ENCODE results near the gene PTPRN2. TPM values are rescaled to one million over a fixed set of nuclear protein-coding genes. Genes with fewer than 3 reads are reported as not detected.
A peak's percentile ranks its signal among the peaks of the same experiment; 100 is the strongest.

Gene PTPRN2
- total RNA-seq, 1 experiment from 2014 or later, result 2.9 TPM

DNA sequence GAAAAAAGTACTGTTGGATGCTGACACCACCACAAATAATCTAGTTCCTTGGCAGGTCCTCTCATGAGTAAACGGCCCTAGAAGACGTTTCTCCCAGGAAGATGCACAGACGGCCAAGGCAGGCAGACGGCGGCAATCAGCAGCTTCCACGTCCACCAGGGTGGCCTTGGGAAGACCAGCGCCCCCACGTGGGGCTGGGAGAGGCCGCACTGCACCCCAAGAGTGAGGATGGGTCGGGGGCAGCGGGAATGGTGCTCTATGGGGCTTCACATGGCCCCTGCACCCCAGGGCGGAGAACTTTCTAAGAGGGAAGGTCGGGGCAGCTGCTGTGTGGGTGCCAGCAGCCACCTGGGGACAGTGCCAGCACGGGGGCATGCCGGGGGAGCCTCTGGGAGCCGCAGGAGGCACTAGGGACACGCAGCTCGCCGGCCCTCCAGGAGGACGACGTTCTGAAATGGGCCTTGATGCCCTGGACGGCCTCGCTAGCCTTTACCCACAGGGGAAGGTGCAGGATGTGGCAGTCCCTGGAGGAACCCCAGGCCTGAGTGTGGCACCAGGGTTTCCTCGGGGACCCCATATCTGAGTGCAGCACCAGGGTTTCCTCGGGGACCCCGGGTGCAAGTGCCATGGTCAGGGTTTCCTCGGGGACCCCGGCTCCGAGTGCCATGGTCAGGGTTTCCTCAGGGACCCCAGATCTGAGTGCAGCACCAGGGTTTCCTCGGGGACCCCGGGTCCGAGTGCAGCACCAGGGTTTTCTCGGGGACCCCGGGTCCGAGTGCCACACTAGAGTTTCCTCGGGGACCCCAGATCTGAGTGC lies 710.9 kb downstream of the PTPRN2 start:
- DNase-seq (ENCODE audit: extremely low read depth, low read depth), result no peak

DNA sequence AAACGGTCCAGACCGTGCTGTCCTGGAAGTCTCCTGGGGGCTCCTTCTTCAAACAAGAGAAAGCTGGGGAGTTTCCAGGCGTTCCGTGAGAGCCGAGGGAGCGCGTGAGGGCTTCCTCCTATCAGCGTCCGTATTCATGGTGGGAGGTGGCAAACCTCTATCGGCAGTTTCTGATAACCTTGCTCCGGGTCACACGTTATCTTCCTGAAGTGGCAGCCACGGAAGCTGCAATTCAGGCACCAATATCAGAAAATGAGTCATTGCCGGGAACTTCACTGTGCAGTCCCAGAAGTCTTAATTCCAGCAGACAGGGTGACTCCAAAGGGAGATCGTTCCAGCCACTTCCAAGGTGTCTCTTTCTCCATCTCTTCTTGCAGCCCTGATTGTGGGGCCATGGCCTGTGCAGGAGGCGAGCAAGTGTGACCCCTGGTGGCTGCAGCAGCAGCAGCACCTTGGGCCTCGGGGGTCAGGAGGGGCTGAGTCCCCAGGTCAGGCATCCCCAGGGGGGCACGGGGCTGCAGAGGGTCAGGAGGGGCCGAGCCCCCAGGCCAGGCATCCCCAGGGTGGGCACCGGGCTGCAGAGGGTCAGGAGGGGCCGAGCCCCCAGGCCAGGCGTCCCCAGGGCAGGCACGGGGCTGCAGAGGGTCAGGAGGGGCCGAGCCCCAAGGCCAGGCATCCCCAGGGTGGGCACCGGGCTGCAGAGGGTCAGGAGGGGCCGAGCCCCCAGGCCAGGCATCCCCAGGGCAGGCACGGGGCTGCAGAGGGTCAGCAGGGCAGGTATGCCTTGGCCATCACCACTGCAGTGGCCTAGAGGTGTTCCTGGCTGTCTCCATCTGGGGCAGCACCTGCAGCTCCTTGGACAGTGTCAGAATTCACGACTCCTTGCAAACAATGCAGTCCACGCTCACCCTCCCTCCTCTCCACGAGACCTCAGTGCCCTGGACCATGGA lies 712.1 kb downstream of the PTPRN2 start:
- peak; percentile 16 for DNase-seq (ENCODE audit: extremely low read depth, low read depth)

DNA sequence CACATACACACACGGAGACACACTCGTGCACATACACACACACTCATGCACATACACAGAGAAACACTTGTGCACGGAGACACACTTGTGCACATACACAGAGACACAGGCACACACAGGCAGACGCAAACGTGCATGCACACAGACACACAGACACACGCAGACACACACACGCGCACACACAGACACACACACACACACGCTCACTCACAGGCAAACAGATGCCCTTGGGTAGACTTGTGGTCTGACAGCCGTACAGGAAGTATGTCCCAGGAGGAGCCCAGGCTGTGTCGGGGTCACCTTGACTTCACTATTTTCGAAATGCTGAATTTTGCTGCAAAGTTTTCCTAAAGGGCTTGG lies 712.8 kb downstream of the PTPRN2 start:
- no peak for DNase-seq (ENCODE audit: extremely low read depth, low read depth)

DNA sequence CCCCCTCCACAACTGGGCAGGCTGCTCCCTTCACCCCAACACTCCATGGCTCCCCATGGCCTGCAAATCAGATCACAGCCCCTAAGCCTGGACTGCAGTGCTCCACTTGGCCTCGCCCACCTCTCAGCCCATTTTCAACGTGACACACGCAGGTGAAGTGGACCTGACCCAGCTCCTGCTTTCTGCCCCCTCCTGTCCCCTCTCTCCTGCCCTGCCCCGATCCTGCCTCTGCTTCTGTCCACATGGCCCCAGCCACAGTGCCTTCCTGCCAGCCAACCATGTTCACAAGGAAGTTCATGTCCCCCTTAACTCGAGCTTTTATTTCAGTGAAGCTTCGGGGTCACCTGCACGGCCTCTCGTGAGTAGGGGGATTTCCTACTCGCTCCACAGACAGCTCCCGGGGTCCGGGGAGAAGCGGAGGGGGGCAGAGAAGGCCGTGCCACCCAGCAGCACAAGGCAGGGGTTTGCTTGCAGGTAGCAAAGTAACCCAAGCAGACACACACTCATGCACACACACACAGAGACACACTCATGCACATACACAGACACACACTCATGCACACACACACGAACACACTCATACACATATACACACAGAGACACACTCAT lies 713.3 kb downstream of the PTPRN2 start:
- no peak for DNase-seq (ENCODE audit: extremely low read depth, low read depth)

DNA sequence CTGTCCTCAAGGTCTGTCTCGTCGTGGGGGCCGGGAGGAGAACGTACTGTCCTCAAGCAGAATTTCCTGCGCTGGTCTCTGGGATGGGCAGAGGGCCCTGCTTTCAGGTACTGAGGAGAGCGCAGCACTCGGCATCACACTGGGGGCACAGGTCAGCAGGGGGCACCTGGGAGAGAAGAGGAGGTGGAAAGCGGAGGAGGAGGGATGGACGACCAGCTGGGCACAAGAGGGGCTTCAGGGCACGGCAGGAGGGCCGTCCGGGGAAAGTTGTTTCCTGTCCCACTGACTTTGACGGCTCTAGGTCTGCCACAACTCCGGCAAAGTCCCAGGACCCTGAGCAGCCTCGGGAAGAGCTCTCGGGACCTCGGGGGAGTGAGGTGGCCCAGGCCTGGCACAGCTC lies 714.0 kb downstream of the PTPRN2 start:
- no peak for DNase-seq (ENCODE audit: extremely low read depth, low read depth)

DNA sequence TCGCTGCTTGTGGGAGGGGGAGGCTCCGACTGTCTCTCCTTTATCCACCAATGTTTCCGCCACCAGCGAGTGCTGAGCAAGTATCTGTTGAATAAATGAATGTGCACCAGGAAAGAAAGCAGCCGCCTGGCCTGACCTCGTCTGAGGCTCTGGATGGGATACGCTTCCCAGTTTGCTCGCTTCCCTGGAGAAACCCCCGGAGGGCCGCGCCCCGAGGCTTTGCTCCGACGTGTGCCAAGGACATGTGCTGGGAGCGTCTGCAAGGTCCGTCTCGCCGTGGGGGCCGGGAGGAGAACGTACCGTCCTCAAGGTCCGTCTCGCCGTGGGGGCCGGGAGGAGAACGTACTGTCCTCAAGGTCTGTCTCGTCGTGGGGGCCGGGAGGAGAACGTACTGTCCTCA lies 714.4 kb downstream of the PTPRN2 start:
- no peak for DNase-seq (ENCODE audit: extremely low read depth, low read depth)

DNA sequence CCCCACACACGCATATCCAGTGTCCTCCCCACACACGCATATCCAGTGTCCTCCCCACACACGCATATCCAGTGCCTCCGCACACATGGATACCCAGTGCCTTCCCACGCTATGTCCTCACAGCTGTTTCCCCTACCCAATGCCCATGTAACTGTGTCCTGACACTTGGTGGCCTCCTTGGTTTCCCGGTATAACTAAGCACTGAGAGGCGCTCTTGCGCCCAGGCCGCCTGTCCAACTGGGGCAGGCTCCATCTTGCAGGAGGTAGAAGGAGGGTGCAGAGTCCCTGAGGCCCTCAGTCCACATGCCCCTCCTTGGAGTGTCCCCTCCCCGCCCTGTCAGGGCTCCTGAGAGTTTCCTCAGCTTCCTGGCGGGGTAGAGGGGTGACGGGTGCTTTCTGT lies 715.2 kb downstream of the PTPRN2 start:
- no peak for DNase-seq (ENCODE audit: extremely low read depth, low read depth)

DNA sequence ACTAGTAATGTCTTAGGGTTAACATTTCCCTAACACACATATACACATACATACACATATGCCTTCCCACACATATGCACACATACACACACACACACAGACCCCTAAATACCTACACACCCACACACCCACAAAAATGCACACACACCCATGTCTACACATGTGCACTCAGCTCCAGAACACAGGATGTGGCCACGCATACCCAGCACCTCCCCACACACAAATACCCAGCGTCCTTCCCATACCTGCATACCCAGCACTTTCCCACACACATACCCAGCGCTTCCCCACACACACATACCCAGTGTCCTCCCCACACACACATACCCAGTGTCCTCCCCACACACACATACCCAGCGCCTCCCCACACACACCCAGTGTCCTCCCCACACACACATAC lies 715.9 kb downstream of the PTPRN2 start:
- DNase-seq (ENCODE audit: extremely low read depth, low read depth), result no peak

DNA sequence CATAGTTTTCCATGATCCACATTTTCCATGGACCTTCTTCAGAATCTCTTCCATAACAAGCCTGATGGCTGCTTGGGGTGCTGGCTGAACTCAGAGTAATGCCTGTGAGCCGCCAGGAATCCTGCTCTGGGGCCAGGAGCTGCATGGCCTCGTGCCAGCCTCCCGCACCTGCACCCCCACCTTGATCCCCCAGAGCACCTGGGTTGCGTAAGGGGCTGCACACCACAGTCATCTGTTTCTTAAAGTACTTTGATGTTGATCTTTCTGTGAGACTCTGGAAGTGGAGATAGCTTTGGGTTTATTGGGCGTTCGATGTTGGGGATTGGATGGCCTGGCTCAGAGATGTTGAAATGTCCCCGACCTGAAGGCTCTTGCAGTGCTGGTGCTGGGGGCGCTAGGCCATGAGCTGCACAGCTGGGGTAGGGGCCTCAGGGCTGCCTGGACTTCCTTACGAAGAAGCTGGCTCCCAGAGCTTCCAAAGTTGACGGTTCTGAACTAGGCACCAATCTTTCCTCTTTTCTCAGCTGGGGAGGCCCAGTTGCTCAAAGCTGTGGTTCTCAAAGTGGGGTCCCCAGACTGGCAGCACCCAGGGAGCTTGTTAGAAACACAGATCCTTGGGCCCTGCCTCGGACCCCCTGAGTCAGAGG lies 716.9 kb downstream of the PTPRN2 start:
- DNase-seq (ENCODE audit: extremely low read depth, low read depth), result no peak

DNA sequence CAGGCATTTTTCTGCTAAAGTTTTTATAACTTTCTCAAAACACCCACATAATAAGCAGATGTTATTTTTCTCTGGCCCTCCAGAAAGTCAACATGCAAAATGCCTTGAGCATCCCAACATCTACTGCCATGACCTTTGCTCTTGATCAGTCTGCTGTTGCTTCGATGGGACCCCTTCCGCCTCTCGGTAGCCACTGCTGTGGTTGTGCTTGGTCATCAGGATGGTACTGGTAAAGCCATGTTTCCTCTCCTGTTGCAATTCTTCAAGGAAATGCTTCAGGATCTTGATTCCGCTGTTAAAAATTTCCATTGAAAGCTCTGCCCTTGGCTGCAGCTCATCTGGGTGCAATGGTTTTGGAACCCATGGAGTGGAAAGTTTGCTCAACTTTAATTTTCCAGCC lies 717.8 kb downstream of the PTPRN2 start:
- no peak for DNase-seq (ENCODE audit: extremely low read depth, low read depth)

DNA sequence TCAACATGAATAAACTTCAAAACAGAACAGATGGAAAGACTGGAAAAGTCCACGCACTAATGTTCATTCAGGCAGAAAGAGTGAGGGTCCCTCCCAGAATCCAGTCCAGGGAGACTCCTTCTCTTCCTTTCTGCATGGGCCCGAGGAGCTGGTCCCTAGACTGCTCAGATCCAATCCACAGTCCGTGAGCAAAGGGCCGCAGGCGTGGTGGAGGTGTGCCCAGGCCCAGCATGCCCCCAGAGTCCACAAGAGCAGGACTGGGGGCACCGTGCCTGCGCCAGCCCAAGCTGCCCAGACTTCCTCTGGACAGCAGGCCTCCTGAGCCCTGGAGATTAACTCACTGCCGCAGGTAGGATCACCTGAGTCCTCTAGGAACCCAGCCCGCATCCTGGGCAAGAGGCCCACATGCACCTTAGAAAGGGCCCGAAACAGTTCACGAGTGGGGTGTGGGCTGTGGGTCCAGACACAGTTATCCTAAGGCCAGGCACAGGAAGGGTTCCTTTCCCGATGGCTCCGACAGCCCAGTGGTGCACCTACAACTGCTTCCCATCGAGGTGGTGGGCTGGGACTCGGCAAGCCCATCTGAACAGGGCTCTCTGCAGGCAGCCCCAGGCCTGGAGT lies 719.8 kb downstream of the PTPRN2 start:
- DNase-seq (ENCODE audit: extremely low read depth, low read depth), result no peak

DNA sequence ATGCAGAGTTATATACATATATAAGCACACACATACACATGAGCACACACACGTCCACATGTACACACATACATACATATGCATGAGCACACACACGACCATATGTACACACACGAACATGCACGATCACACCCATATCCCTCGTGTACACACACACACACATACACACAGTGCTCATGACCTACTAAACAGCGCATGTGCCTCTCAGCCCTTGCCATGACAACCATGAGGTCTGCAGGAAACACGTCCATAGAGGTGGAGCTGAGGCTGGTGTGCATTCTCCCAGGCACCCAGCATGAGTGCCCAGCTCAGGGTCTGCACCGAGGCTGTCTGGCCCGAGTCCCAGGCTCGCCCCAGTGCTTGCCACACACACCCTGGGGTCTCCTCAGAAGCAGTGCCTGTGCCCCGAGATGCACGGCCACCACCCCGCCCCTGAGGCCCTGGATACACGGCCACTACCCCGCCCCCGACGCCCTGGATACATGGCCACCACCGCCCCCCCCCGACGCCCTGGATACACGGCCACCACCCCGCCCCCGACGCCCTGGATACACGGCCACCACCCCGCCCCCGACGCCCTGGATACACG lies 721.2 kb downstream of the PTPRN2 start:
- no peak for DNase-seq (ENCODE audit: extremely low read depth, low read depth)

DNA sequence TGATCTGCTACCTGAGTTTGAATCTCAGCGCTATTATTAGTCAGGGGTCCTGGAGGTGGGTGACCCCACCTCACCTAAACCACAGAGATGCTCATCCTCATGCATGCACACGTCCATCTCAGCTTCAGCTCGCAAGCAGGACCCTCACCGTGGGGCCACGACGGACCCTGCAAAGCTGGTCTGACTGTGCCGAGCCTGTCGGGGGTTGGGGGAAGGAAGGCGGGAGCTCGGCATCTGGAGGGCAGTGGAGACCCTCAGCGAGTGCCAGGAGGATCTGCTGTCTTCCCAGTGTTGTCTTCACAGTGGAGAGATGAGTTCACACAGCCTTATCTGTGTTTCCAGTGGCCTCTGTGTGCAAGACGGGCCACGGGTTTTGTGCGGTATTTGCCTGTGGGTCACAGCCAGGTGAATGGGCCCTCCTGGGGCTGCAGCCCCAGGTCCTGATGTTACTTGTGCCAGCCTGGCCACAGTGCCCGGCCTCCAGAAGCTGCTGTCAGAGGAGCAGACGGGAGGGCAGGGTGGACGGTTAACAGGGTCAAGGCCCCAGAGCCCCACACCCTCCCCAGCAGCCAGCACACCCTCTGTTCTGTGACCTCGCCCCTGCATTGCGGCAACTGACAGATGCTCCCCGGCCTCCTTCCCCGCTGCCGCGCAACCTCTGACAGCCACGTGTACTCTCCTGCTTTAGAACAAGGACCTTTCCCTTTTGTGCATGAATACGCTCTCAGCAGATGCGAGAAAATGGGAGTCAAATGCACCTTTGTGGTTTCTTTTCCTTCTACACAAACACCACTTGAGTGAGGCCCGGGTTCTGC lies 722.1 kb downstream of the PTPRN2 start:
- DNase-seq (ENCODE audit: extremely low read depth, low read depth), result no peak

DNA sequence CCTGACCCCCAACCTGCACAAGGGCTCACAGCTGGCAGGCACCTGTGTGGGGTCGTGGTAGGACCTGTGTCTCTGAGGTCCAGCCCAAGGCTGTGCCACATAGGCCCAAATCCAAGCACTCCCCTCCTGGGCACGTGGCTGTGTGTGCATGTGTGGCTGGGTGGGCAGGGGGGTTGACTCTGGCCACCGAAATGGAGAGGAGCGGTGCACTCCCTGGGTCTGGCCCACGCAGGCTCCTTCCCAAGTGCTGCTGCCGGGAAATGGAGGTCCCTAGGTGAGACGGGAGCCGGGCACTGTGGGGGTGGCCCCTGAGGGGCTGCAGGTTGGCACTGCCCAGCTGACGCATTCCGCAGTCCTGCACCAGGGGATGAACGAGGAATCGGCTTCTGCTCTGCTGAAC lies 722.7 kb downstream of the PTPRN2 start:
- no peak for DNase-seq (ENCODE audit: extremely low read depth, low read depth)

DNA sequence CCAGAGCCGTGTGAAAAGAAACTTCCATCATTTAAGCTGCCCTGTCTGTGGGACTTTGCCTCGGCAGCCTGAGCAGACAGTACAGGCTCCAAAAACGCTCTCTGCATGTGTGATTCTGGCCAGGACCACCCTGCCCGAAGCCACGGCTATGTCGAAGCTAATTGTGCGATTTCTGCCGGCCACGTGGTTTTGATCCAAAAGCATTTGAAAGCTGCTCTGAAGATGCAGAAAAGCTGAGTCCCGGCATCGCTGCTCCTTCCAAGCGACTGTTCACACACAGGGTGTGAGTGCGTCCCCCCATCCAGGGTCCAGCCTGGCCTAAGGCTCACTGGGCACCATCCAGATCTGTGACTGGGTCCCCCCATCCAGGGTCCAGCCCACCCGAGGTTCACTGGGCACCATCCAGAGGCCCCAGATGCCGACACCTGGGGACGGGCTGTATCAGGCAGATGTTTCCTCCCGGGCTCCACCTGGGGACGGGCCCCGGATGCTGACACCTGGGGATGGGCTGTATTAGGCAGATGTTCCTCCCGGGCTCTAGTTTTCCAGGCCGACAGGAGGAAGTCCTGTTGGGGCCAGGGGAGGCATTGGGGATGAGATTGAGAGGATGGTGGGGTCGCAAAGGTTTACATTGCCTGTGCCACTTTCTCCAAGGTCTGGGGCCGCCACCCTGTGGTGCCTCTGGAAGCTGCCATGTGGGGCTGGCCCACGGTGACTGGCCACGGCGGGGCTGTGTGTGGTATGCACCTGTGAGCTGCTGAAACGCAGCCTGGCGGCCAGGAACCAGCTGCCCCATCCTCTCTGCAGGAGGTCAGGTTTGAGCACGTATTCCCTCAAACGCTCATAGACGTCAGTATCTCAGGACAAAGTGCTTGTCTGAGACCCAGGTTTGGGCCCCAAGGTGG lies 723.5 kb downstream of the PTPRN2 start:
- no peak for DNase-seq (ENCODE audit: extremely low read depth, low read depth)

DNA sequence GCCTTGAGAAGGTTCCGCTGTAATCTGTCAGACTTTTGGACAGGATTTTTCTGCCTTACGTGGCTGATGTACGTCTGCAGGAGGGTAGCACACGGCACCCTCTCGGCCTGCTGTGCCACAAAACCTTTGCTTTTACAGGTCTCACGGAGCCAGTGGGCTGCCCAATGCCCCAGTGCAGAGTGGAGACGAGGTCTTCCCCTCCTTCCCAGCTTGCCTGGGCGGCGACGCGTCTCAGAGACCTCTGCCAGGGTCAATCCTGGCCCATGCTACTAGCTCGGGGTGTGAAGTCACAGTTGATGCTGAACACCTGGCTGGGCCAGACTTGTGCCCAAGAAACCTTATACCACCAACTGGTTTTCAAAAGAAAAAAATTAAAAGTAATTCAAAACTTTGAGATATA lies 724.4 kb downstream of the PTPRN2 start:
- DNase-seq (ENCODE audit: extremely low read depth, low read depth), result no peak

DNA sequence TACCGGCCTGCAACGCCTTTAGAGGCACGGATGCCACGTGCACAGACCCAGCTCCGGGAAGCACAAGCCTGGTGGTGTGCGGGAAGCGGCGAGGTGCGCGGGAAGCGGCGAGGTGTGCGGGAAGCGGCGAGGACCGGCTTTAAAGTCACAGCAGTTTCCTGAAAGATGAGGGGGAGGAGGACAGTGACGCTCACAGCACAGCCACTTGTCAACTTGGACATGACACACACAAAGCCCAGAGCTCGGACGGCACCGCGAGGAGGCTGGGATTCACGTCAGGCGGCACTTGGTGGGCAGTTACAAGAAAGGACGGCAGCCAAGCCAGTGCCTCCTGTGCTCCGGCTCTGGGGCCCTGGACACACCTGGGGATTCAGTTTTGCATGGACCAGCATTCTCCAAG lies 724.9 kb downstream of the PTPRN2 start:
- DNase-seq (ENCODE audit: extremely low read depth, low read depth), result no peak

DNA sequence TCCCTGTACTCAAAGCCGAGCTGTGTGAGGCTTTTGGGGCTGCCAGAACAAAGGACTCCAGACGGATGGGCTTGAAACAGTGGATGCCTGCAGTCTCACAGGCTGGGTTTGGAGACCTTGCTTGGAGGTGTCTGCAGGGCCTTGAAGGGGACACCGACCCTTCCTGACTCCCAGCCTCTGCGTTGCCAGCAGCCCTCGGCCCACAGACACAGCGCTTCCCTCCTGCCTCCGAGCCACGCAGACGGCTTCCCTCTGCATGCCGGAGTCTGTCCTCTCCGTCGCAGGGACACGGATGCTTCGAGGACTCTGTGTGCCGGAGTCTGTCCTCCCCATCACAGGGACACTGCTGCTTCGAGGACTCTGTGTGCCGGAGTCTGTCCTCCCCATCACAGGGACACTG lies 726.1 kb downstream of the PTPRN2 start:
- DNase-seq (ENCODE audit: extremely low read depth, low read depth), result no peak

All from NCI-H460 (cell line).